Activated naive CD8-positive, alpha-beta T cell treated with anti-CD3 and anti-CD28 coated beads, Interleukin-2, amount 10 ng/mL, durations not matched to agents 7 days and 5 days (primary cell): ENCODE data around the gene OR10H4. TPM values are rescaled to one million over a fixed set of nuclear protein-coding genes. Genes with fewer than 3 reads are reported as not detected.

ENCODE experiments used
- total RNA-seq, 2 experiments: library from RNA; stranded (reverse); gene quantifications; one replicate each; pipeline ENCODE4 v1.2.3, GENCODE V29; 2021

Gene OR10H4
- total RNA-seq, 2 experiments from 2014 or later: not detected

Other genes starting within 250 kb of the OR10H4 start
- gene OR10H2, start 221.0 kb upstream of the OR10H4 start, total RNA-seq: not detected
- not detected for gene OR10H3, start 211.0 kb upstream of the OR10H4 start, total RNA-seq
- gene OR10H5, start 161.3 kb upstream of the OR10H4 start, total RNA-seq: not detected
- not detected for gene OR10H1, start 133.3 kb upstream of the OR10H4 start, total RNA-seq
- gene CYP4F2, start 50.9 kb upstream of the OR10H4 start, total RNA-seq: under 1 TPM in 1 of 2 experiments, not detected in 1; 0.33 TPM
- gene CYP4F11, start 14.5 kb upstream of the OR10H4 start, total RNA-seq: not detected
- gene TPM4, start 127.5 kb downstream of the OR10H4 start, total RNA-seq: 100 to 1,000 TPM; 278 to 282 TPM
- gene RAB8A, start 162.9 kb downstream of the OR10H4 start, total RNA-seq: 100 to 1,000 TPM; 133 to 153 TPM
- gene HSH2D, start 194.7 kb downstream of the OR10H4 start, total RNA-seq: 10 to 100 TPM; 72.5 to 80.6 TPM
- gene CIB3, start 224.5 kb downstream of the OR10H4 start, total RNA-seq: not detected
- 10 to 100 TPM; 61.4 to 63.4 TPM for gene FAM32A, start 236.4 kb downstream of the OR10H4 start, total RNA-seq
- gene AP1M1, start 248.9 kb downstream of the OR10H4 start, total RNA-seq: 100 to 1,000 TPM; 132 to 135 TPM